Lung (tissue), 12 donors: ENCODE results near the gene CXXC4. TPM values are rescaled to one million over a fixed set of nuclear protein-coding genes. Genes with fewer than 3 reads are reported as not detected.

ENCODE experiments used
- ATAC-seq: fragments of 200-7000 bp; cut with Tn5 transposase; one replicate; pipeline ENCODE4 v1.9.1; 2020; ENCODE audit warnings: moderate number of reproducible peaks; ENCODE audit not compliant: insufficient read depth, low FRiP score
- DNase-seq, 3 donors: peaks; one replicate each; pipeline ENCODE4 v3.0.0-alpha.2; 2013 to 2017
- H3K27ac ChIP-seq, 2 donors: one replicate each; pipeline ENCODE4 v1.5.1; 2013; ENCODE audit warnings: mild to moderate bottlenecking in 2 of 2, moderate library complexity in 2 of 2, control low read depth in 1 of 2, inconsistent platforms in 1 of 2, low read depth in 1 of 2, low read length in 1 of 2
- H3K27me3 ChIP-seq, 3 donors: one replicate each; pipeline ENCODE4 v1.5.1; 2013; ENCODE audit warnings: low read length in 2 of 3; ENCODE audit not compliant: control insufficient read depth in 3 of 3, insufficient read depth in 3 of 3
- H3K36me3 ChIP-seq, 4 donors: one replicate each; pipeline ENCODE4 v1.5.1; 2013; ENCODE audit warnings: low read length in 4 of 4, mild to moderate bottlenecking in 1 of 4, moderate library complexity in 1 of 4; ENCODE audit not compliant: control insufficient read depth in 4 of 4, insufficient read depth in 4 of 4
- H3K4me1 ChIP-seq, 5 donors: one replicate each; pipeline ENCODE4 v1.5.1; 2013; ENCODE audit warnings: low read length in 5 of 5, mild to moderate bottlenecking in 2 of 5, moderate library complexity in 1 of 5; ENCODE audit not compliant: control insufficient read depth in 5 of 5, insufficient read depth in 5 of 5
- H3K4me3 ChIP-seq: one replicate; pipeline ENCODE4 v1.5.1; 2013; ENCODE audit warnings: mild to moderate bottlenecking, control low read depth, moderate library complexity
- H3K9ac ChIP-seq, 2 donors: one replicate each; pipeline ENCODE4 v1.5.1; 2013; ENCODE audit warnings: low read length in 2 of 2, control low read depth in 1 of 2; ENCODE audit not compliant: insufficient read depth in 1 of 2
- H3K9me3 ChIP-seq, 4 donors: one replicate each; pipeline ENCODE4 v1.5.1; 2013; ENCODE audit warnings: low read length in 3 of 4, mild to moderate bottlenecking in 1 of 4, moderate library complexity in 1 of 4; ENCODE audit not compliant: control insufficient read depth in 4 of 4, insufficient read depth in 3 of 4
- CTCF ChIP-seq: IDR thresholded peaks from 2 replicates; pipeline ENCODE4 v1.5.1; 2012; ENCODE audit warnings: mild to moderate bottlenecking; ENCODE audit errors: control extremely low read depth, extremely low read depth
- WGBS, 2 donors: extraction: QIAGEN DNeasy Blood & Tissue Kit; methylation state at CpG; one replicate each; pipeline ENCODE4 v1.1.7; 2013; 5-methylcytosine and 5-hydroxymethylcytosine counted together
- polyA plus RNA-seq, 2 donors: library from polyadenylated mRNA; stranded (reverse); fragments of 200-250 nt; gene quantifications; one replicate each; pipeline ENCODE4 v1.2.1, GENCODE V29; 2013
- total RNA-seq, 2 donors: library from RNA; depleted of rRNA in 1 of 2; stranded (reverse); fragments of >200 nt in 1 of 2; gene quantifications; one replicate each; pipeline ENCODE4 v1.2.1, GENCODE V29; 2014 to 2021
- donor health status: control.
- donor health status: control.
- donor health status: Bipolar disorder and iron deficiency.
- donor health status: healthy.
- donor health status: DM: yes; HTN: yes; CAD: no.

The CXXC4 gene
- total and polyA plus RNA-seq, 4 donors: 0.39 to 6.7 (median 1.3) TPM

DNA sequence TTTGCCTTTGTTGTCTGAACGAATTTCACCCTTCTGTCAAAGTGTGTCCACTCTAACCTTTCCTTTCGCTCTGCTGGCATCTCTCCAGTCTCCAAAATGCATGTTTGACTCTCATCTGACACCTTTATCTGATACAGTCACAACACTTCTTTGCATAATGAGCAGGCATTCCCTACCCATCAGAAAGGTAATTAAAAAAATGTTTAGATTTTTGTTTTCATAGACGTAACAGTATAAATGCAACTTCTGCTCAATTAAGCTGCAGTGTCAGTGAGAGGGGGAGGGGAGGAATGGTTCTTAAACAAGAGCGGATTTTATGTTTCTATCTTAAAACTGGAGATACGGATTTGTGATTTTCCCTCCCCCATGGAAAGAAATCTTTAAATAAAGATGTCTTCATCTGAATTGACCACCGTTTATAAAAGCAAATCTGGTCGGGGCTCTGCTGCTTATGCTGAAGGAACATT is 70.2 kb downstream of the CXXC4 start:
- TF ChIP-seq CTCF: no peak
- Histone ChIP-seq H3K27me3 (no peaks in the 10 kb centered on the region), H3K36me3 (no peaks in the 10 kb centered on the region), H3K4me1 (peaks cover 0 to 11% (median 0%) of the 10 kb centered on the region in 5 donors), H3K4me3 (no peak overlapping the region), H3K9ac (peak overlapping the region; percentile 55 to 60), H3K9me3 (peaks cover 0 to 4% (median 2%) of the 10 kb centered on the region in 4 donors), H3K27ac (no peak overlapping the region)
- WGBS, 2 donors: 33 to 53% methylated on average over 7 of the region's 7 CpGs
- ATAC-seq (no peak), DNase-seq (peak in 2 of 3 donors; percentile 29 to 50)

DNA sequence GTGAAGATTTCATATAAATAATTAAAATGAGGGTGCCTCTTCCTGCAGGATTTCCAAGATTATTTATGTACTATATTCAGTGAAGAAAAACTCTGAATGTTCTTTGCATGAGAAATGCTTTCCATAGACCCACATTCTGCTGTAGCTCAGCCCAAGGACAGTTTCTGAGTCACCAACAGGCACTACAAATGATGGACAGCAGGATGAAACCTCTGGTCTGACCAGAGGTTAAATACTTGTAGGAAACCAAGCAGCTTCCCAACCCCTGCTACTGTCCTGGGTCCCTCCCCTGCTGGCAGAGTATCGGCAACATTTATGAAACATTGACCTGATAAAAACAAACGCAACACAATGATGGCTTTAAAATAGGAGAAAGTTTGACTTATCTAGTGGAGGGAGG is 73.1 kb downstream of the CXXC4 start:
- DNase-seq (no peak), ATAC-seq (no peak)
- Histone ChIP-seq H3K4me3 (no peak overlapping the region), H3K27me3 (no peaks in the 10 kb centered on the region), H3K9ac (no peak overlapping the region), H3K27ac (no peak overlapping the region), H3K9me3 (no peaks in the 10 kb centered on the region), H3K4me1 (peaks cover 0 to 11% (median 0%) of the 10 kb centered on the region in 5 donors), H3K36me3 (no peaks in the 10 kb centered on the region)
- WGBS, 2 donors: 83 to 87% methylated on average over 2 of the region's 2 CpGs
- TF ChIP-seq CTCF: no peak

DNA sequence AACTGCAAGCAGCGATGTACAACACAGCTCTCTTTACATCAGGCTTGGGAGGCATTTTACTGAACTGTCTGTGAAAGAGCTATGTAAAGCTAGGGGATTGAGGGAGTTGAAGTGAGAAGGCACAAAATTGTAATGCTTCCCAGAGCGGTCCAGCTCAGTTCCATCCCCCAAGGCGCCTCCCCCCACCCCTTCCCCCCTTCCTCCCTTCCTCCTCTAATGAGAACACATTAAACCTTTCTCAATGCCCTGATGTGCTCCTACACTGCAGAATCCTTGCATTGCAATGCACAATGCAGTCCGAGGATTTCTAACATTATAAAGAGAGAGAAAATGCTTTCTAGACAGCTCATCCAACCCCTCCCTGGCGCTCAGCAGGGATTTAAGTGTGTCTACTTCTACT is 73.9 kb downstream of the CXXC4 start:
- peak; percentile 36 to 58 (median 42) for DNase-seq

More for the DNA sequence above, 73.9 kb downstream of the CXXC4 start:
- H3K4me1 ChIP-seq: peaks cover 0 to 11% (median 0%) of the 10 kb centered on the region in 5 donors
- no peaks in the 10 kb centered on the region for H3K27me3 ChIP-seq
- no peak for TF ChIP-seq CTCF
- no peak overlapping the region for H3K9ac ChIP-seq
- no peak overlapping the region for H3K27ac ChIP-seq
- ATAC-seq: no peak
- H3K9me3 ChIP-seq: no peaks in the 10 kb centered on the region
- no peak overlapping the region for H3K4me3 ChIP-seq
- no peaks in the 10 kb centered on the region for H3K36me3 ChIP-seq
- WGBS, 2 donors: 42 to 50% methylated on average over 5 of the region's 5 CpGs
